GF-D8 (cell line): ENCODE data around the gene CDH13.

Experiments used
- DNase-seq: peaks from one replicate; lab custom pipeline; 2025; lab: John Stamatoyannopoulos, UW

CDH13 gene

DNA sequence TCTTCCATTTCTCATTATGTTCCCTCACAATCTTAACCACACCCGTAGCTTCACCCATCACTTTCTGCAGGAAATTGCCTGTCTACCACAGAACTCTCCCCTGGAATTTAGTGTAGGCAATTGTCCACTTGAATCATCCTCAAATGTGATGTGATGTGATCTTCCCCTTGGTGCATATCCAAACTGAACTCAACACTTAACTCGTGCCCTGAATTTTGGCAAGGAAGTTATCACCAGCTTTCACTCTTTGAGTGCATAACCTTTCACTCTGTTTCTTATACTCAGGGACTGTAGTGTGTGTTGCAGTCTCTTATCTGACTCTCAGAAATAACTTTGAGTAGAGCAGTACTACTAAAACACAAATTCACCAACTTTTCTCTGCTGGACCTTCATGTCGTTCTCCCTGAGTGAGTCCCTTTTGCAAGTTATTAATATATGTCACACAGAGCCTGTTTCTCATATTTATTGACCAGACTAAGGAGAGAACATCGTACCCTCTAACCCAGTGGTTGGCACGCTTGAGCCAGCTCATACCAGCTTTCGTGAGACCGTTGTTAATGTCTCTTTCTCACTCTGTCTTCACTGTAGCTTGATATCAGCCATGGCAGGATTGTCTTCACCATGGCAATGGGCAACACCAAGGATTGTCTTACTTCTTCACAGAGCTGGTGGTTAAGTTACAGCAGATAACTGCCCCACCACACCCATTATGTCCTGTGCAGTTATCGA is 622.1 kb downstream of the CDH13 start:
- DNase-seq = no peak

DNA sequence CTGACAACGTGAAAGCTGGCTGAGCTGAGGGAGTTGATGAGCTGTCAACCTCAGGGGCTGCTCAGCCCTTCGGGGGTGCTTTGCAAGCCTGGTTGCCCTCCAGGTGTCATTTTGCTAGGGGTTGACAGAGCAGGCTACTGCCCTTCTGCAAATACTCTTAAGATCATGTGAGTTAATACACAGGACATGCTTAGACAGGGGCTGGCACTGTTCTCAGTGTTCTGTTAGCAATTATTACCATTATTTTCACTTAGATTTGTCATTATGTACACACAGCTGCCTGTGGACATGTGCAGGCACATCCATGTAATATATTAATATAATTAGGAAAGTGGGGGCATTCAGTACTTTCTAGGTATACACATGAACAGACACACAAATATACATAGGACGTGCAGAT is 626.8 kb downstream of the CDH13 start:
- DNase-seq = no peak

DNA sequence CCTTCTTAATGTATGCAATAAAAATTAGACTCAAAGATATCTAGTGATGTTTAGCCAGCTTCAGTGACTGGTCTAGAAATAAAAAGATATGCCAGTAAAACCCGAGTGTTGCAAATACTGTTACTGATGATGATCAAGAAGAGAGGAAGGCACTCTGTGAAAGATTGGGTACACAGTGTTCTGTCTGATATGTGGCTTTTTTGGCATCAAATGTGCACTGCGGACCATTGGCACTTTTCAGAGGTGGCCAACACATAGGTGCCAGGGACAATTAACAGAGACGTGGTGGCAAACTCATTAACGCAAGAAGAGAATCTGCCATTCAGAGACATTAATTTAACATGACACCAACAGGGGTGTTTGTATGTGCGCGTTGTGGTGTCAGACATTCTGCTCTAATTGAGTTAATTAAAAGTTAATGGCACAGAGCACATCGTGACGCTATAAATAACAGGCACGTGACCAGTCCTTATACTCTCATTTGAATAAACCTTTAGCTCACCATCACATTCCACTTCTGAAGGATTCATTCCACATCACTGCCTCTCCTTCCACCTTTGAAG is 631.7 kb downstream of the CDH13 start:
- no peak for DNase-seq

DNA sequence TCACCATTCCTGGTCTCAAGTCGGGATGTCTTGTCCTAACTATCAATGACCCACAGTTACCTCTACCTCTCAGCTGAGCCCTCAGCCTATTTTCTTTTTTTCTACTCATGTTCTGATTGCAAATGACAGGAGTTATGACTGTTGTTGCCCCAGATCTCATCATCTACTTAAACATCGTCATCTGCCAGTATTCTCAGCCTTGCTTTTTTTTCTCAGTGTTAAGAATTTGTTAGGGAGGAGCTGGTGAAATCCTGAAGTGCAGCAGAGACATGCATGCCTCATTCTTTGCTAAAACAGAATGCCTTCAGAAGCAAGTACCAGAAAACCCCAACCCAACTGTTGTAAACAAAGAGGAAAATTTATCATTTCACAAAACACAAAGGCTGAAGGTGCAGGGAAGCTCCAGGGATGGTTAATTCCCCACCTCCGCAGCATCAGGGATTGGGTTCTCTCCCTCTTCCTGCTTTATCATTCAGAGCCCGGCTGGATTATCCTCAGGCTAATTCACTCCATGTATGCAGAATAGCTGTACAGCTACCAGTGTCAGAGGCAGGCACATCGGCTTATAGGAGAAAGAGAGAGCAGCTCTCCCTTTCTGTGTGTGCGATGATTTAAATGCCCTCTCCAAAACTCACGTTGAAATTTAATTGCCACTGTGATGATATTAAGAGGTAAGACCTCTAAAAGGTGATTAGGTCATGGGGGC is 640.2 kb downstream of the CDH13 start:
- no peak for DNase-seq

DNA sequence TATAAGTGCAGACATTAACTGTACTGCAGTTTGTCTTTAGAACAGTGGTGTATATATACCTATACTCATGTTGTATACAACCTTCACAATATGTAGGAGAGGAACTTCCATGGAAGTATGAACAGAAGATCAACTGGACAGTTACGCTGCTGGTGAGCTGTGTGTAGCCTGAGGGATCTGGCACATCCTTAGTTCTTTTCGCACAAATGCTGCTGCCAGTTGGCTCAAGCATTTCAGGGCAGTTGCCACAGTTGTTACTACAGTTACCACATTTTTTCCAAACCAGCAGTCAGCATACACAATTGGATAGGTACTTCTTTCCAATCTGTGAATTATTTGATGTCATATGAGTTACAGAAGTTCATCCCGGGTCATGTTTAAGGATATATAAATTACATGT is 641.4 kb downstream of the CDH13 start:
- no peak for DNase-seq

DNA sequence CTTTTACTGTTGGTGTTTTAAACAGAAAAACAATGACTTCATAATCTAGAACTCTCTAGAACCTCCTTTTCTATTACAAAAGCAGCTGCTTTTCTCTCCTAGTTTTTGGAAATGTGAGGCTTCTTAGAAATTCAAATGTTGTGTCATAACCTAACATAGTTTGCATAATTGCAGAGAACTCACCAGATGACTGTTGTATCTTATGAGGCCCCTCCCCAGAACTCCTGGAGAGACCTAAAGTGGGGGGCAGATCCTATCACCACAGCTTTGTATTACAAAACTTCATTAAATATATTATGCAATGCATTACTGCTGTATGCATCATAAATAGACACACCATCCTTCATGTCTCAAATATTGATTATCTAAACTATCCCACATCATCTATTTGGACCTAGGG is 642.3 kb downstream of the CDH13 start:
- no peak for DNase-seq

DNA sequence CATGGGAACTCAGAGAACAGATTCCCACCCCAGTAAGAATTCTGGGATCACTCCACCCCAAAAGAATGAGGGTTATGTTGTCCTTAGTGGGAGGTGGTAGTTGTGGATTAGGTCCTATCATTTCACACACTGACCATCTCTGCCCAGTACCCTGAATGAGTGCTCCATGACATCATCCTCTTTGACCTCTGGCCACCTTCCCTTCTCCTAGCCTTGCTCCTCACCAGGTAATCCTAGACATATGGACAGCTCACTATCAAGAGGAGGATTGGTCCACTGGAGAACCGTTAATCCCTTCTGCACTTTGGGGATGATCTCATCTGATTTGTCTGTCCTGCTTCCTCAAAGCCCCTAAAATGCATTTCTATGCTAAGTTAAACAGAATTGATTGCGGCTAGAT is 642.8 kb downstream of the CDH13 start:
- DNase-seq = no peak

DNA sequence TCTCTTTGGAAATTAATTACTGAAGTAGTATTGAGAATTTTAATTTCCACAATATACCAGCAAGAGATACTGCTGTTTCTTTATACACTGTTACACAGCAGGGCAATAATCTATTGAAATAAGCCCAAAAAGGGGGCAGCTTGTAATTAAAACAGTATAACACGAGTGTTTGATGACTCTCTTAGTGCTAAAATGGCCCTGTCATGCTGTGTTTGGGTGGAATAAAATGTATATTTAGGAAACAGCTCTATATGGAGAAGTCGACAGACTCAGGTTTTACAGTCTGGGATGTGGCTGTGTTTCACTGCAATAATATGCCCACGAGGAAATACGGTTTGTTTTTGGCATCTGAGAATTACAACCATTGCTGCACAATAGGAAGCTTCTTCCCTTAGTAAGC is 643.3 kb downstream of the CDH13 start:
- no peak for DNase-seq

DNA sequence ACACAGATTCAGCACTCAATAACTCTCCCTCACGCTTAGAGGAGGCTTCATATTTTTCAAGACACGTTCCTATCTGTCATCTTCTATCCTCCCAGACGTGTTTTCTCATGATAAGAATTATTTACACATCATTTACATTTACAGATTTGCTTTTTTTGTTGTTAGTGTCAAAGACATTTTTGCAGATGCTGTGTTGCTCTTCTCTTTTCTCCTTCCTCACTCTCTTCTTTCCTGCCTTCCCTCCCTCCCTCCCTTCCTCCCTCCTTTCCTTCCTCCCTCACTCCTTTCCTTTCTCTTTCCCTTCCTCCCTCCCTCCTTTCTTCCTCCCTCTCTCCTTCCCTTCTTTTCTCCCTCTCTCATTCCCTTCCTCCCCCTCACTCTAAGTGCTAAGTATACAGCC is 643.9 kb downstream of the CDH13 start:
- no peak for DNase-seq

DNA sequence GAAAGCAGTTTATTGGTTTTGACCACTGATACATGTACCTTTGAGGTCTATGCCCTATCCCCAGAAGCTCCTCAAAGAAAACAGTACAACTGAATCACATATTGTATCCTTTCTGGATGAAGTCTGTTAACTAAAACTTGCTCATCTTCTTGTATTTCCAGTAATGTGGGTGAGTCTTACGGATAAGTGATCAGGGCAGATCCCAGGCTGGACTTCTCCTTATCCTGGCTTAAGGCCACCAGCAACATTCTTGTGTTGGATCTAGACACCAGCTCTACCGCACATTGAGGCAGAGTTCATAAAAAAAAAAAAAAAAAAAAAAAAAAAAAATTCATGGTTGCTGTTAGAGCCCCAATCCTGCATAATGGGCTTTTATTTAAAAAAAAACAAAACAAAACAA is 644.4 kb downstream of the CDH13 start:
- DNase-seq = no peak

DNA sequence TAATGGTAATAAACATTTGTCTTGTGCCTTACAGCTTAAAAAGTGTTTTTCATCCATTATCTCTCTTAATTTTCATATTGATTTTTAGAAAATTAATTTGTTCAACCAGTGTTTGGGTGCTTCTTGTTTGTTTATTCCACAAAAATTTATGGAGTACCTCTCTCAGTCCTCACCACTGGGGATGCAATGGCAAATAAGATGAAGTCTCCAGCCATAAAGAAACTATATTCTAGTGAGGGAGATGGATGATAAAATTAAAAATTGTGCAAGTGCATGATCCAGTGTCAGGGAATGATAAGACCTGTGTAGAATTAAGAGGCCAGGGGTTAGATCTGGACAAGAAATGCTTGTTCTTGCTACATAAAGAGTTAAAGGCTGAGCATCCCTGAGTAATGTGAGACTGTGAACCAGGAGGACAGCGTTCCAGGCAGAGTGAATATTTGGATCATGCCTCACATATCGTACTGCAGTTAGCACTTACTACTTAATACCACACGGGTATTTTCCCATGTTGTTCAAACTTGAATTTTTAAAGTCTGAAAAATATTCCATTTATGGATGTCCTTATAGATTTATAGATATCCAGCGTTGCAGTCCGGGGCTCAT is 645.3 kb downstream of the CDH13 start:
- no peak for DNase-seq

DNA sequence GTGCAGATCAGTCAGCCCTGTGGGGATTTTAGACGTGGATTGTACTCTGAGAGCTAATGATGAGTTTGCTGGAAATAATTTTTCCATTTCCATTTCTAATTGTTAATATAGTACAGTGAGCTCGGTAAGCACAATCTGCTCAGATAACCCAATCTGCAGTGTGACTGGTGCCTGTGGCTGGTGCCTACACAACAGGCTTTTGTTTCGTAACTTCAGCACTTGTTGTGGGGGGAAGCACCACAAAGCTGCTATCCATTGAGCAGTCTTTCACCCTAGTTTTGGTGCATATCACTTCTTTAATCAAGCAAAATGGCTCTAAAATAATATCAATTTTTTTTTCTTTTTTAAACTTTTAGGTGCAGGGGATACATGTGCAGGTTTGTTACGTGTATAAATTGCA is 646.1 kb downstream of the CDH13 start:
- no peak for DNase-seq

DNA sequence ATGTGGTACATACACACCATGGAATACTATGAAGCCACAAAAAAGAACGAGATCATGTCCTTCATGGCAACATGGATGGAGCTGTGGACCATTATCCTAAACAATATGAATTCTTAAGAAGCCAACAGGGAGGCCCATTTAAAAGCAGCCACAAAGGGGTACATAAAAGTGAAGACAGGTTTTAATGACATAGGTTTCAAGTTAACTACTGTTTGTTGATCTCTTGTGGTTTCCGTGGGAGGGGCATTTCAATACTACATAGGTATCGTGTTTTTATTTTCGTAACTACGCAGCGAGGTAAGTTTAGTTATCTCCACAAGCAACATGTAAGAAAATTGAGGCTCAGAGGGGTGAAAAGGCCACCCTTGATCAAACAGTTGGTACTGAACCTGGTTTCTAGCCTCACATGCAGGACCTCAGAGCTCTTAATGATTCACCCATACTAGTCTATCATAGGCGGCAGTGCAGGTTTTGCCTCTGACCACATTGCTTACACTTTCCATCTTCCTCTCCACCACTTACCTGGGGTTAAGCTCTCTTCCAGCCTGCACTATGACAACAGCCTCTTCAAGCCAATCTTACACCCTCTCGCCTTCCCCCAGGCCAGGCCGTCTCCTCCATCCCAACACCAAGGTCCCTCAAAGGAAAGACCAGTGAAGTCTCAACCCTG is 646.9 kb downstream of the CDH13 start:
- no peak for DNase-seq

DNA sequence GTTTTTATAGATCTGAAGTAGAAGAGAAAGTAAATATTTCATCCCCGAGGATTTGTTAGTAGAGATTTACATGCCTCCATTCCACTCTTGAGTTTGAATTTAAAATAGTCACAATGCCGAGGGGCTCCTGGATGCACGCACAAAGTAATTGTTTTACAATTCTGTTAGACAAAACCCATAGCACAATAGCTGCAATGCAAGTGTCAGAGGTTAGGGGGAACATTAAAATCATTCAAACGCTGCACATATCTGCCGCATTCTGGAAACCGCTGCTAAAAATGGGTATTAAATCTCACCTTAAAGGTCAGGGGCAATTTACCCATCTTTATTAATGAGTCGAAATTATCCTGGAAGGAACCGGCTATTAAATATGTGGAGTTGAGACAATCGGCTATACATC is 652.5 kb downstream of the CDH13 start:
- DNase-seq = no peak

DNA sequence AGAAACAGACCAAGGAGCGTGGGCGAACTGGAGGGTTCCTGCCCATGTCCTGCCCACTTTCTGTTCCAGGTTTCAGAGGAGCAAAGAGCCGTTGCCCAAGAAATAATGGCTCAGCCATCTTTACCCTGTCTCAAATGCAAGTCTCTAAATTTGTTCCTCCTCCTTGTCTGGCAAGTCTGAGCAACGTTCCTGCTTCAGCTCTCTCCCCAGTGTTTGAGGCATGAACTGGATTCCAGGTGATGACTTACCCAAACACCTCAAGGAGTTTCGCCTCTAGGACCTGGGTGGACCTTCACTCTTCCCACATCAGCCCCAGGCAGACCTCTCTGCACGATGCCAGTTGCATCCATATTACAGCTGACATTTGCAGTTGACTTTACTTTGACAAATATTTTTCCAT is 659.2 kb downstream of the CDH13 start:
- DNase-seq = no peak

DNA sequence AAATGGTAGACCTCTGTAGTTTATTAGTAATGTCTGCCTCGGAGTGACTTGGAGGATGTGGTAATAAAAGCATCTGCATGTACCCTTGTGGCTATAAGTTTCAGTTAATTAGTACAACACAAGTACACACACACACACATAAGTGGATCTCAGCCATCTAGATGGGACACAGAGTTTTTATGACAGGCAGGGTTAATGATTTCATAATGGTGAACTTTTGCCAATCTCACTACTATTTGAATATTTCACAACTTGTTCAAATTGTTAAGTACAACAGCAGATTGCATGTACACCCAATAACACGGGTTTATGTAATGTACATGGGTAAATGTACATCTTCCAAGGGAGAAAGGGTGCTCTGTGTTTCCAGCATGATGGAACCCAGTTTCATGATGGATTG is 669.7 kb downstream of the CDH13 start:
- DNase-seq = no peak

DNA sequence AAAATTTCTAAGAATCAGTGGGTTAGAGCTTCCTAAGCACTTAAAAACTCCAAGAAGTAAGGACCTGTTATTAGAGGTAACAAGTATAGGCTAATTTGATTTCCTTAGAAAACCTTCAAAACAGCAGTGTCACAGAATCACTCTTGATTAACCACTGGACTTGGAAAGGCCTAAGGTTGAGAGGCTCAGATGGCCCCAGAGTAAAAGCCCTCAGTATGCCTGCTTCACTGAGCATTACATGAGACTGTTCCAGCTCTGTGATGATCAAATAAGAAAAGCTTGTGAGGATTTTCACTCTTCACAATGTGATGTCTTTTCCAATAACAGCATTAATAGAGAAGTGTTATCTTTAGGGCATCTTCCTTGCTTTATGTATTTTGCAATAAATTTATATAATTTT is 671.8 kb downstream of the CDH13 start:
- no peak for DNase-seq

DNA sequence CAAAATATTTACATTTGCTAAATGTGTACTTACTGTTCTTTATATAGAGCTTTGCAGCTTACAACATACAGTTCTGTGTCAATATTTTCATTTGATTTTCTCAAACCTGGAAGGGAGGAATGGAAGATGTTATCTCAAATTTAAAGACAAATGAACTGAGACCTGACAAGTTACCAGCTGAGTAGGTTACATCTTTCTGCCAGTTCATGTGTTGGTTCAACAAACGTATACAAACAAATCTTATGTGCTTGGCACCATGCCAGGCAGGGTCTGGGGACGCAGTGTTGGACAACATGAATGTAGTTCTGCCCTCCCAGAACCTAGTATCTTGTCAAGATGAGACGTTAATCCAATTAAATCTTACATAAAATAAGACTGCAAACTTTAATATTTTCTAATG is 673.6 kb downstream of the CDH13 start:
- no peak for DNase-seq

DNA sequence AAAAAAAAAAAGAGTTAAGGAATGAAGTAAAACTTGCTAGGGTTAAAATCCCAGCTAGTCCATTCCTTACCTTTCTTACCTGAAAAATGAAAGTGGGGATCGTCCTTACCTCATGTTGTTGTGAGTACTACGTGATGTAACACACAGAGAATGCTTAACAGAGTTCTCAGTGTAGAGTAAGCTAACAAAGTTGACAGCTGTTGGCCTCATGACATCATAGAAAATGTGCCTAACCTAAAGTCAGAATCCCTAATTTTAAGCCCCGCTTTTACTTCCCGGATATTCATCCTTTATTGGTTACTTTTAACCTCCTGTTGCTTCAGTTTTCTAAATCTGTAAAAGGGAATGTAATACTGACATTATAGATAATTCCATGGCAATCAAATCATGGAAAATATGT is 675.2 kb downstream of the CDH13 start:
- no peak for DNase-seq

DNA sequence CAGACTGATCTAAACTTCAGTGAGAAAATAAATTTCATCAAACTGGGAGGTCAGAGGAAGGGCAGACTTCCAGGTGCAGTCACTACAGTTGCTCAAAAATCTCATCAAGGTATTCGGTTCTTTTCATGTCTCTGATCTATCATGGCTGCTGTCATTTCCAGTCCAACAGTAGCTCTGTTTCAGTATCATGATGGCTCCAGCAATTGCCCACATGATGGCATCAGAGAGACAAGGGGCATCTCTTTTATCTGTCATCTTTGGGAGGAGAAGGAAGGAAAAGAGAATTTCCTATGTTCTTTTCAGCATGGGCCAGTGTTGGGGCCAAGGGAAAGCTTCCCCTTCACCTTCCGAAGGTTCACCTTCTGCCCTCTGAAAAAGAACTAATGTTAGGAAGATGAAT is 676.1 kb downstream of the CDH13 start:
- no peak for DNase-seq

DNA sequence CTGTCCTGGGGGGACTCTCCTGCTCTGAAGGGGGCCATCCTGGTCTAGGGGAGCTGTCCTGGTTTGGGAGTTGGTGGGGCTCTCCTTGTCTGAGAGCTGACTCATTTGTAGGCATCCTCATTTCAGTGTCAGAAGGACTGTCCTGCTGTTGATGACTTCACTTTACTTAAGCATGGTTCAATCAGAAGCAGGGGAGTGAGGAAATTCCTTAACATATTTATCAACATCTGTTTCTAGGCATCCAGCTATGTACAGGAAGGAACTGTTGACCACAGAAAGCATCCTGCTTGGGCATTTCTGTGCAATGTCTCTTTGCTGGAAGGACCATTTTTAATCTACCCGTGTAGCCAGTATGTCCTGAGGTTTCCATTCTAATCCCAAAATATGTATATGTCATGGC is 678.3 kb downstream of the CDH13 start:
- DNase-seq = no peak

DNA sequence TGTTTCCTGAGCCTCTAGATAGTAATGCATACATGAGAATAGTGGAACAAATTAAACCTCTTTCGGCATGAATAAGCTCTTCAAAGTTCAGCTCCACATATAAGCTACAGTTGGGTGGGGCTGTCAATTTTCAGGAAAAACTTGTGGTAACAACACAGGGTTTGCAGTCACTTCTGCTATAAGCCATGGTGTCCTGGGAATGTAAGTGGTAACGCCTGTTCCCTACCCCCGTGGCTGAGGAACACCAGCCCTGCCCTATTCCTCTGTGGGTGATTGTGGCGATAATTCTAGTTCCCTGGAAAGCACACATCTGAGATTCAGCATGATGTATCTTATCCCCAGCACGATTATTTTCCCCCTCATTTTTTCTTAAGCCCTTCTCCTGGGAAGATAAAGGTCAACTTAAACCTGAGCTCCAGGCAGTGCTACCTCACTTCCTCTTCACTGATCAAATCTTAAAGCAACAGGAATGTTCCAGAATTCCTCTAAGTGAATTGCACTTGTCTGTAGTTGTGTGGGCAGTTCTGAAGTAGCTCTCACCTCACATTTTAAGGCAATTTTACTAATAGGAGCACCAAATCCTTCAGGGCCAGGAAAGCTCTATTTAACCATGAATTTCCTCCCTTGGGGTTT is 680.3 kb downstream of the CDH13 start:
- DNase-seq = no peak
